Gastroesophageal sphincter (tissue), 4 donors: ENCODE data around the gene GH2. TPM values are rescaled to one million over a fixed set of nuclear protein-coding genes. Genes with fewer than 3 reads are reported as not detected.
"Not testable (repeated sequence)": the region's sequence is repeated elsewhere in the genome, so short reads cannot be mapped to it uniquely, and the experiment has no call there.

Experiments
- ATAC-seq: fragments of 150-250 bp; one replicate; pipeline ENCODE4 v1.9.1; 2016; ENCODE audit warnings: mild to moderate bottlenecking, moderate library complexity
- H3K27ac ChIP-seq, 4 donors: fragments of 200-600 bp; sonication (generic) in 3 of 4; 1 replicate in 3 of 4; 2 replicates in 1 of 4; pipeline ENCODE4 v1.5.1; 2016 to 2019
- H3K27me3 ChIP-seq: fragments of 200-600 bp; sonication (generic); one replicate; pipeline ENCODE4 v1.5.1; 2019
- H3K36me3 ChIP-seq, 2 donors: fragments of 200-600 bp; sonication (generic); one replicate each; pipeline ENCODE4 v1.5.1; 2019; ENCODE audit warnings: control low read depth in 1 of 2
- H3K4me1 ChIP-seq, 3 donors: fragments of 200-600 bp; sonication (generic); 1 replicate in 2 of 3; 2 replicates in 1 of 3; pipeline ENCODE4 v1.5.1; 2016 to 2019; ENCODE audit warnings: control low read depth in 2 of 3
- H3K4me3 ChIP-seq, 2 donors: fragments of 200-600 bp; sonication (generic); one replicate each; pipeline ENCODE4 v1.5.1; 2019; ENCODE audit warnings: mild to moderate bottlenecking in 1 of 2, moderate library complexity in 1 of 2
- H3K9me3 ChIP-seq, 3 donors: fragments of 200-600 bp; sonication (generic); one replicate each; pipeline ENCODE4 v1.5.1; 2017 to 2019; ENCODE audit warnings: control low read depth in 2 of 3
- CTCF ChIP-seq, 4 experiments: fragments of 200-600 bp in 2 of 4; fragments of 450-650 bp in 2 of 4; sonication (generic) in 1 of 4; IDR thresholded peaks; one replicate each; pipeline ENCODE4 v1.5.1; 2017 to 2019; ENCODE audit warnings: antibody characterized with exemption in 4 of 4, mild to moderate bottlenecking in 2 of 4, moderate library complexity in 2 of 4
- WGBS, 2 donors: methylation state at CpG; one replicate each; pipeline ENCODE4 v1.1.5; 2018; ENCODE audit warnings: low coverage in 1 of 2; 5-methylcytosine and 5-hydroxymethylcytosine counted together
- total RNA-seq, 4 donors: library from RNA; depleted of rRNA; stranded (reverse); fragments of >200 nt; gene quantifications; one replicate each; pipeline ENCODE4 v1.1.0, GENCODE V29; 2016

The GH2 gene
- total RNA-seq, 4 donors from 2014 or later, result not detected

DNA sequence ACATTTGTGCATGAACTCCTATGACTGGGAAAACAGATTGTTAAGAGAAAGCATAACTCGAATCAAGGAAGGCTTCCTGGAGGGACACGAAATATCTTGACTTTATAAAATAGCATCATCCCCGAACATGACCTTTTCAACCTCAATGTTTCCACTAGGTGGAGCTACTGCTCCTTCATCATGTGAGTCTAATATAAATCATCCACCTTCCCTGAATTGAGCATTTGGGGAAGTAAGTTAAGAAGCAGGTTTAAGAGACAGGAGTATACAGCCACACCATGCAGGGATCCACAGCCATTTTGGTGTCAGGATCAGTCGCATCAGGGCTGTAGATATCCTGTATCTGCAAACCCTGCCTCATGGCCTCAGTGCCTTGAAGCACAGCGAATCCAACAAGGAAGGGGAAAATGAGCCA is 22.1 kb upstream of the GH2 start:
- not testable (repeated sequence) for H3K4me1 ChIP-seq, H3K36me3 ChIP-seq, H3K9me3 ChIP-seq, H3K27ac ChIP-seq, H3K27me3 ChIP-seq, H3K4me3 ChIP-seq
- peak in 3 of 4 experiments; percentile 14 to 50 (median 20) for TF ChIP-seq CTCF (IDR thresholded peaks at IDR 0.05)
- WGBS, 2 donors, result 34 to 58% methylated on average over 2 to 5 of the region's 5 CpGs
- ATAC-seq, result peak; percentile 44

GRCh38 chr17:63901971-63902370 is 20.2 kb upstream of the GH2 start:
- H3K27ac ChIP-seq, ATAC-seq, H3K4me3 ChIP-seq, H3K36me3 ChIP-seq, H3K9me3 ChIP-seq, H3K4me1 ChIP-seq, H3K27me3 ChIP-seq: not testable (repeated sequence)
- WGBS, 2 donors, result 86% methylated on average over 2 of the region's 2 CpGs; no CpG with 5 or more reads in 1 of the 2 donors

DNA sequence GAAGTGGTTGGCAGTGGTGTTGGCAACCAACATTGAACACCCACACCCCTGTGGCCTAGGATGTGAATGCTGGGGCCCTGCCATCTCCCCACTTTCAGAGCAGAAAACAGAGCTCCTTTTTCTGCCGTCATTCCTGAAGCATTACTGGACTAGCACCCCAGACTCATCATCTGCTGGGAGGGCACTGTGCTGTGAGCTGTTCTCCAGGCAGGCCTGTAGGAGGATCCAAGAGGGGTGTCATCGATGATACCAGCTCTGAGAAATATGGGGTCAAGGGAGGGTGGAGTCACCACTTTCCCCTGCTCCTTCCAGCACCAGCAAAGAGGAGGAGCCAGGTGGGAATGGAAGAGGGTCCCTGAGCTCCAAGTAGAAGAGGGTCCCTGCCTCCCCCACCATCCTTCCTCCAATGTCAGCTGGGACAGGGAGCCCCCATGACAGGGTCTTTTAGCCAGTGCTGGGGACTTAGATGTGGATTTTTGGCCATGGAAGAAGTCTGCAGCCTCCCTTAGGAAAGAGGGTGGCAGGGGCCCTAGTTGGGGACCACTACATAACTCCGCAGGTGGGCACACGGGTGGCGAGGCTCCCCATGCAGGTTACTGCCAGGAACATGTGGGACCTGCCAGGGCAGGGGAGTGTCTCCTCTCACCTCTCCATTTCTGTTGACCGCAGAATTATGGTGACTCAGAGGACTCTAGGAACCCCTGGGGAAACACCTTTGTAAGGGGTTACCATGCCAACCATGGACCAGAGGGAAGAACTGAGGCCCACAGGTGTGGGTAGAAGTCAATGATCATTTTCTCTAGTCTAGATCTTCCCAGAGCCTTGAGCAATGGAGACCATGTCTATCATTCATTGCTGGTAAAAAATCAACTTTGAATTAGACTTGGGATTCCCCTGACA is 17.4 kb upstream of the GH2 start:
- not testable (repeated sequence) for ATAC-seq, H3K27me3 ChIP-seq, H3K4me1 ChIP-seq, H3K4me3 ChIP-seq, H3K27ac ChIP-seq, H3K36me3 ChIP-seq, H3K9me3 ChIP-seq
- no CpG with 5 or more reads among the region's 6 CpGs for WGBS, 2 donors

GRCh38 chr17:63896524-63897354 is 15.0 kb upstream of the GH2 start, which contains the start of gene CSH1:
TSS of gene CSH1 (minus strand) at chr17:63896574. CDS start at chr17:63896511, 63 bp downstream.
- 90% methylated on average over 2 of the region's 14 CpGs for WGBS, 2 donors
- not testable (repeated sequence) for H3K36me3 ChIP-seq, H3K27ac ChIP-seq, H3K4me1 ChIP-seq, H3K9me3 ChIP-seq, H3K27me3 ChIP-seq, ATAC-seq, H3K4me3 ChIP-seq

GRCh38 chr17:63894821-63895220 is 13.1 kb upstream of the GH2 start:
- WGBS, 2 donors, result 100% methylated on average over 2 of the region's 10 CpGs; no CpG with 5 or more reads in 1 of the 2 donors
- not testable (repeated sequence) for H3K4me3 ChIP-seq, ATAC-seq, H3K27ac ChIP-seq, H3K9me3 ChIP-seq, H3K27me3 ChIP-seq, H3K36me3 ChIP-seq, H3K4me1 ChIP-seq

DNA sequence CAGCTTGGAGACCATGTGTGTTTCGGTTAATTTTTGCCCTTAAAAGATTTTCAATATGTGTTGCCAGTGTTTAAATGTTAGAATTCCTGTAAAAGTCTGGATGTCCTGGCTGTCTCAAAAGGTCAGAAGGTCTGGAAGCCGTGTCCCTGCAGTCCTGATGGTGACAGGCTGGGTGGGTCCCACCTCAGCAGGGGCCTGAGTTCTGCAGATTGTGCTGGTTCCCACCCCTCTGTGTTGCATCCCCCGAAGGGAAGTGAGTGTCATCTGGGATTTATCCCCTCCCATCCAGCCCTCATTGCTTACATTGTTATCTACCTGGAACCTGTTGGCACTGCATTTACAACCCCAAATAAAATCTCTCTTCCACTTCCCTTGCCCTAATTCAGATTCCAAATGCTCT is 12.3 kb upstream of the GH2 start:
- H3K27me3 ChIP-seq, H3K4me1 ChIP-seq, ATAC-seq, H3K36me3 ChIP-seq, H3K27ac ChIP-seq, H3K9me3 ChIP-seq, H3K4me3 ChIP-seq: not testable (repeated sequence)
- 37 to 80% methylated on average over 2 of the region's 3 CpGs for WGBS, 2 donors

- not testable (repeated sequence) for H3K4me1 ChIP-seq, ATAC-seq
These were observed 10.7 kb upstream of the GH2 start for GRCh38 chr17:63892316-63893037.

More at GRCh38 chr17:63892316-63893037, 10.7 kb upstream of the GH2 start:
- H3K9me3 ChIP-seq, H3K27me3 ChIP-seq, H3K36me3 ChIP-seq, H3K4me3 ChIP-seq, H3K27ac ChIP-seq: not testable (repeated sequence)
- WGBS, 2 donors, result 50 to 86% methylated on average over 4 to 11 of the region's 11 CpGs
